GM12873 (cell line): ENCODE measurements around the gene EDDM13.

Experiments used
- TF ChIP-seq, protein P1 (sequence below): IDR thresholded peaks from 2 replicates; pipeline ENCODE4 v1.5.1; 2012; ENCODE audit warnings: low read depth, mild to moderate bottlenecking, moderate library complexity, low read length, control low read depth; ENCODE audit not compliant: insufficient read depth; ENCODE audit errors: missing control alignments

EDDM13 gene

DNA sequence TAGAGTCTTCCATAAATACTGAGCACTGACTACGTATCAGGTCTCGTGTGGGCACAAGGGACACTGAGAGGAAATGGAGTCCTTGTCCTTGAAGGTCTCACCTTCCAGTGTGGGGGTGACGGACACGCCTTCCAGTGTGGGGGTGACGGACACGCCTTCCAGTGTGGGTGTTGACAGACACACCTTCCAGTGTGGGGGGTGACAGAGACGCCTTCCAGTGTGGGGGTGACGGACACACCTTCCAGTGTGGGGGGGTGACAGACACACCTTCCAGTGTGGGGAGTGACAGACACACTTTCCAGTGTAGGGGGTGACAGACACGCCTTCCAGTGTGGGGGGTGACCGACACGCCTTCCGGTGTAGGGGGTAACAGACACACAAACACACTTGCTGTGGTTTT lies 14.3 kb upstream of the EDDM13 start:
- TF ChIP-seq, protein P1, sequence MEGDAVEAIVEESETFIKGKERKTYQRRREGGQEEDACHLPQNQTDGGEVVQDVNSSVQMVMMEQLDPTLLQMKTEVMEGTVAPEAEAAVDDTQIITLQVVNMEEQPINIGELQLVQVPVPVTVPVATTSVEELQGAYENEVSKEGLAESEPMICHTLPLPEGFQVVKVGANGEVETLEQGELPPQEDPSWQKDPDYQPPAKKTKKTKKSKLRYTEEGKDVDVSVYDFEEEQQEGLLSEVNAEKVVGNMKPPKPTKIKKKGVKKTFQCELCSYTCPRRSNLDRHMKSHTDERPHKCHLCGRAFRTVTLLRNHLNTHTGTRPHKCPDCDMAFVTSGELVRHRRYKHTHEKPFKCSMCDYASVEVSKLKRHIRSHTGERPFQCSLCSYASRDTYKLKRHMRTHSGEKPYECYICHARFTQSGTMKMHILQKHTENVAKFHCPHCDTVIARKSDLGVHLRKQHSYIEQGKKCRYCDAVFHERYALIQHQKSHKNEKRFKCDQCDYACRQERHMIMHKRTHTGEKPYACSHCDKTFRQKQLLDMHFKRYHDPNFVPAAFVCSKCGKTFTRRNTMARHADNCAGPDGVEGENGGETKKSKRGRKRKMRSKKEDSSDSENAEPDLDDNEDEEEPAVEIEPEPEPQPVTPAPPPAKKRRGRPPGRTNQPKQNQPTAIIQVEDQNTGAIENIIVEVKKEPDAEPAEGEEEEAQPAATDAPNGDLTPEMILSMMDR = no peak

DNA sequence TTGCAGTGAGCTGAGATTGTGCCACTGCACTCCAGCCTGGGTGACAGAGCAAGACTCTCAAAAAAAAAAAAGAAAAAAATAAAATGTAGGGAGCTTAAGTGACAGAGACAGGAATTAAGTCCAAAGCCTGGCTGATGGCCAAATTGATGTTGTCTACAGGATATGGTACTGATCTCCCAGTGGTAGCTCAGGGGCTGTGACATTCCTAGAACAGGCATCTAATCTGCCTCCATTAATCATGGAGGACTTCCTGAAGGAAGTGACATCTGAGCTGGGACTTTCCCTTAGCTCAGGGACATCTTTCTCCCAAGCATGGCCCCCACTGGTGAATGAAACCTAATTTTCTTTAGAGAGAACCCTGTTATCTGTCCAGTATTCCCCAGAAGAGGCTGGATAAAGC lies 11.4 kb upstream of the EDDM13 start:
- TF ChIP-seq, protein P1 = no peak

DNA sequence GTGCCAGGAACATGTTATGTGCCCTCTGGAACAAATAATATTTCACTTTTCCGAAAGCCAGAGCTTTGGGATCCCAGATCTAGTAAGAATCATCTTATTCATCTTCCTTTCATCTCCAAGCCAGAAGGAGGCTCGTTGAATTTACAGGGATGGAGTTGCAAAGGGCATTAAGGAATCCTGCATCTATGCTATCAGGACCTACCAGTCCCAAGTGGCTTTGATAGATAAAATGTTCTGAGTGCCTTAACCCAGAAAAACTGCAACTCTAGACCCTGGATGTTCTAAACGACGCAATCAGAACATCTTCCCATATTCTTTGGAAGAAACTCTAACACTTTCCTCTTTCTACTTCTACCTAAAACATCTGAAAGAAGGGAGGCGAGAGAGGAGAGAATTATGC lies 9.2 kb upstream of the EDDM13 start:
- TF ChIP-seq, protein P1 = no peak

DNA sequence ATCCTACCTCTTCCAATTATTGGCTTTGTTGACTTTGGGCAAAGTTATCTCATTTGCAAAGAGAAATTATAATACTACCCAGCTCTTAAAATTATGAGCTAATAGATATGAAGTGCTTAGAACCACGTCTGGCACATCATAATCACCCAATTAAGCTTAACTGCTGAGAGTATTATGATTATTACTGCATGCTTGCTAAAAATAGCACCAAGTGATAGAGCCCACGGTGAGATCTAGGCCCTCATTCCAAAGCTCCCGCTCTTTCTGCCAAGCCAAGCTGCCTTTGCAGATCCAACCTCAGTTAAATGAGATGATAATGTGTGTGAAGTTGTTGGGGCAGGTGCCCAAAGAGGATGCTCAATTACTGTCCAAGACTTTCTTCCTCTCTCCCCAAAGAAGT lies 6.5 kb upstream of the EDDM13 start:
- TF ChIP-seq, protein P1 = no peak

DNA sequence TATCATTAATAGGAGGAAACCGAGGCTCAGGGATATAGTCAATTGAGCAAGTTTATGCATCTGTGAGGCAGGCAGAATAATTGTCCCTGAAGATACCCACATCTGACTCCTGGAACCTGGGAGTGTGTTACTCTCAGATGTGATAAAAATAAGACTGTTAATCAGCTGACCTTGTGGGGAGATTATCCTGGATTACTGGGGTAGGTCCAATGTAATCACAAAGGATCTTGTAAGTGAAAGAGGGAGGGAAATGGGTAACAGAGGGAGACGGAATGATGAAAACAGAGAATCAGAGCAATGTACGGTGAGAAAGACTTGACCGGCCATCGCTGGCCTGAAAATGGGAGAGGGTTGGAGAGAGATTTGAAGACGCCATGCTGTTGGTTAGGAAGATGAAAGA lies 3.2 kb upstream of the EDDM13 start:
- TF ChIP-seq, protein P1 = no peak

DNA sequence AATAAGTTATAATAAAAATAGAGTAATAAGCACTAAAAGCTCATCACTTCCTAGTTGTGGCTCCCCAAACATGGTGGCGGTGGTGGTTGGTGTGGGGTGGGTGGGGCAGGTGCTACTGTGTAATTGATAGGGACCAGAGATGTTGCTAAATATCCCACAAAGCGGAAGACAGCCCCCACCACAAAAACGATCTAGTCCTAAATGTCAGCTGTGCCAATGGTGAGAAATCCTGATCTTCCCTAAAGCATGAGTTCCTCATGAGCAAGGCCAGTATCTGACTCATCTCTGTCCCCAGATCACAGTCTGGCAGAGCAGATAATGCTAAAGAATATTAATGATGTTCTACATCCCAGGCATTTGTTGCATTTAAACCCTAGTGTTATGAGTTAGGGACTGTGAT lies 1.9 kb upstream of the EDDM13 start:
- TF ChIP-seq, protein P1 = no peak

DNA sequence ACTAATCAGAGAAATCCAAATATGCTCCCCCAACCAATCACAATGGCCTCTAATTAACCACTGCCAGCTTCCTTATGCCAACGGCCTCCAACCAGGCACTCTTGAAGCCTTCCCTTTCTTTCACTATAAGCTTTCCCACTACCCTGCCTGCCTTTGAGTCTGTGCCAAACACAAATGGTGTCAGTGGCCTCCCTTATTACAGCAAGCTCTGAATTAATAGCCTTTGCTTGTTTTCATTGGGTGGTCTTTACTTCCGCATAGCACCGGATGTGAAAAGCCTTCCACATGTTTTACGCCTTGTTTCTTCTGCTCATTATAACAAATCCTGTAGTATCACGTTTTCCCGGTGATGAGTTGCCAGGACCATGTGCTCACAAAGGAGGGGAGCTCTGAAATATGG lies 1.4 kb upstream of the EDDM13 start:
- TF ChIP-seq, protein P1 = no peak
